Measurements from ENCODE around the gene WNT3A. TPM values are rescaled to one million over a fixed set of nuclear protein-coding genes. Genes with fewer than 3 reads are reported as not detected.

The WNT3A gene
- total RNA-seq, 1 donor from 2014 or later: not detected

DNA sequence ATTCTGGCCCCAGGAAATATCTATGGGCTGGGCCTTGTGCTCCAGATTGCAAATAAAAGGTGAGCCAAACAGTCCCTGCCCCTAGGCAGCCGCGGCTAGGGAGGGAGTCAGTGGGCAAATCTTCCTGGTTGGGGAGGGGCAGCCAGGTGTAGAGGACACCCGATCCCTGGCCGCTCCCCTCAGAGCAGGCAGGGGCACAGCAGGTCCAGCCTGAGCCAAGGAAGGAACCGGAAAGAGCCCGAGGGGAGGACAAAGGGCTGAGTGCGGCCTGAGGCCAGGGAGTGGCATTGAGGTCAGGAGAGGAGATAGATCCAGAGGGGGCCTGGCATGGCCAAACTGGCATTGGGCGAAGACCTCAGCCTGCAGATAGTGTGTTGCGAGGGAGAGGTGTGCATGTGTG, 39.1 kb downstream of the WNT3A start:
- no peaks in the 10 kb centered on the region for H3K4me1 Mint-ChIP-seq (ENCODE audit: low read depth)
- H3K4me3 Mint-ChIP-seq (ENCODE audit: unreplicated experiment): no peak overlapping the region
- peaks cover 23% of the 10 kb centered on the region for H3K27me3 Mint-ChIP-seq (ENCODE audit: low read depth)
- peak; percentile 82 for DNase-seq (ENCODE audit: low spot score)
- no peaks in the 10 kb centered on the region for H3K36me3 Mint-ChIP-seq (ENCODE audit: low read depth)
- H3K27ac Mint-ChIP-seq (ENCODE audit: unreplicated experiment): no peak overlapping the region
- H3K9me3 Mint-ChIP-seq (ENCODE audit: low read depth): no peaks in the 10 kb centered on the region
- no peak for TF ChIP-seq CTCF (IDR thresholded peaks at IDR 0.05)

GRCh38 chr1:228046421-228047182, 39.8 kb downstream of the WNT3A start:
- no peaks in the 10 kb centered on the region for H3K4me1 Mint-ChIP-seq (ENCODE audit: low read depth)
- peaks cover 30% of the 10 kb centered on the region for H3K27me3 Mint-ChIP-seq (ENCODE audit: low read depth)
- no peaks in the 10 kb centered on the region for H3K9me3 Mint-ChIP-seq (ENCODE audit: low read depth)
- H3K27ac Mint-ChIP-seq (ENCODE audit: unreplicated experiment): no peak overlapping the region
- H3K4me3 Mint-ChIP-seq (ENCODE audit: unreplicated experiment): no peak overlapping the region
- peak; percentile 67 for DNase-seq (ENCODE audit: low spot score)
- no peaks in the 10 kb centered on the region for H3K36me3 Mint-ChIP-seq (ENCODE audit: low read depth)
- TF ChIP-seq CTCF (IDR thresholded peaks at IDR 0.05): no peak

GRCh38 chr1:228047183-228047466, 40.3 kb downstream of the WNT3A start:
- no peak overlapping the region for H3K27ac Mint-ChIP-seq (ENCODE audit: unreplicated experiment)
- H3K4me1 Mint-ChIP-seq (ENCODE audit: low read depth): no peaks in the 10 kb centered on the region
- H3K9me3 Mint-ChIP-seq (ENCODE audit: low read depth): no peaks in the 10 kb centered on the region
- DNase-seq (ENCODE audit: low spot score): peak; percentile 36
- no peak overlapping the region for H3K4me3 Mint-ChIP-seq (ENCODE audit: unreplicated experiment)
- no peaks in the 10 kb centered on the region for H3K36me3 Mint-ChIP-seq (ENCODE audit: low read depth)
- no peak for TF ChIP-seq CTCF (IDR thresholded peaks at IDR 0.05)
- peaks cover 33% of the 10 kb centered on the region for H3K27me3 Mint-ChIP-seq (ENCODE audit: low read depth)

- no peaks in the 10 kb centered on the region for H3K9me3 Mint-ChIP-seq (ENCODE audit: low read depth)
- H3K27ac Mint-ChIP-seq (ENCODE audit: unreplicated experiment): no peak overlapping the region
- peak; percentile 36 for DNase-seq (ENCODE audit: low spot score)
- peaks cover 41% of the 10 kb centered on the region for H3K27me3 Mint-ChIP-seq (ENCODE audit: low read depth)
- H3K36me3 Mint-ChIP-seq (ENCODE audit: low read depth): no peaks in the 10 kb centered on the region
- no peak overlapping the region for H3K4me3 Mint-ChIP-seq (ENCODE audit: unreplicated experiment)
- no peaks in the 10 kb centered on the region for H3K4me1 Mint-ChIP-seq (ENCODE audit: low read depth)
- no peak for TF ChIP-seq CTCF (IDR thresholded peaks at IDR 0.05)
Measured at GRCh38 chr1:228048120-228048519, 41.3 kb downstream of the WNT3A start.

DNA sequence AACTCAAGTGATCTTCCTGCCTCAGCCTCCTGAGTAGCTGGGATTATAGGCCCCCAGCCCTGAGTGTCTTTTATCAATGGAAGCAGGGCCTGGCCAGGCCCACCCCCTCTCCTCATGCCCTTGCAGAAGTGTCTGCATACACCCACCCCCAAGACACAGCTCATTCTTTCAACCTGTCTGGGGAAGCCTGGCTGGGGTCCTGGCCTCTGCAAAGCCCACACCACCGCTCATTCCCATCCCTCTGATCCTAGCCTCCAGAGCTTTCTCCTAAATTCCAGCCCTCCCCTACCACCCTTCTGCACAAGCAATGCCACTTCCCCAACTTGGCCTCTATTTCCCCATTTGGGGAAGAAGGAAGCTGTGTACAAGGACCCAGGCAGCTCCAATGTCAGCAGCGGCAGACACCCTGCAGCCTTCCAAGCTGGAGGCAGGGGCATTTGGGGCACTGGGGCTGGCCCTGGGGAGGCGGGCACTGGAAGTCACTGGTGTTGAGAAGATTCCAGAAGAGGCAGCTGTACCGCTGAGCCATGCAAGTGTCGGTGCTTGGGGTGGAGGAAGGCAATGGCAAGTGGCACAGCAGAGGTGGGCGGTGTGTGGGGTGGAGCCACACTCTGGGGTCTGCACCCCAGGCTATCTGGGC, 42.0 kb downstream of the WNT3A start:
- no peaks in the 10 kb centered on the region for H3K9me3 Mint-ChIP-seq (ENCODE audit: low read depth)
- peaks cover 45% of the 10 kb centered on the region for H3K27me3 Mint-ChIP-seq (ENCODE audit: low read depth)
- peaks cover 2% of the 10 kb centered on the region for H3K36me3 Mint-ChIP-seq (ENCODE audit: low read depth)
- H3K4me1 Mint-ChIP-seq (ENCODE audit: low read depth): no peaks in the 10 kb centered on the region
- H3K27ac Mint-ChIP-seq (ENCODE audit: unreplicated experiment): no peak overlapping the region
- DNase-seq (ENCODE audit: low spot score): peak; percentile 52
- H3K4me3 Mint-ChIP-seq (ENCODE audit: unreplicated experiment): no peak overlapping the region
- no peak for TF ChIP-seq CTCF (IDR thresholded peaks at IDR 0.05)
